HepG2 (cell line): ENCODE results near the gene ANKRD2. TPM values are rescaled to one million over a fixed set of nuclear protein-coding genes. Genes with fewer than 3 reads are reported as not detected.

Source experiments
- ATF7 ChIP-seq, 2 experiments: fragments of 450-650 bp in 1 of 2; sonication (generic) in 1 of 2; formaldehyde crosslinking in 1 of 2; IDR thresholded peaks; 2 replicates each; pipeline versions ENCODE4 v1.4.0 to v1.6.1; 2016 to 2020; ENCODE audit warnings: antibody characterized with exemption in 1 of 2, mild to moderate bottlenecking in 1 of 2, missing genetic modification reagents in 1 of 2
- BORCS8-MEF2B ChIP-seq: sonication (generic); formaldehyde crosslinking; IDR thresholded peaks from 2 replicates; pipeline ENCODE4 v1.8.0; 2022; ENCODE audit warnings: mild to moderate bottlenecking, missing genetic modification reagents
- FOXM1 ChIP-seq: sonication (generic); formaldehyde crosslinking; IDR thresholded peaks from 2 replicates; pipeline ENCODE4 v1.5.0; 2020; ENCODE audit warnings: missing genetic modification reagents
- PBX2 ChIP-seq: IDR thresholded peaks from 2 replicates; pipeline ENCODE4 v1.6.1; 2016; ENCODE audit warnings: control low read depth
- RAD51 ChIP-seq: fragments of 450-650 bp; IDR thresholded peaks from 2 replicates; pipeline ENCODE4 v1.6.1; 2016; ENCODE audit warnings: borderline replicate concordance
- RFXANK ChIP-seq: IDR thresholded peaks from 2 replicates; pipeline ENCODE4 v1.6.1; 2016
- TFE3 ChIP-seq: IDR thresholded peaks from 2 replicates; pipeline ENCODE4 v1.6.1; 2016
- ZFP36 ChIP-seq: fragments of 150-350 bp; IDR thresholded peaks from 2 replicates; pipeline ENCODE4 v1.6.1; 2018; ENCODE audit warnings: borderline replicate concordance, low read length, low read depth; ENCODE audit not compliant: partially characterized antibody
- ZGPAT ChIP-seq: IDR thresholded peaks from 2 replicates; pipeline ENCODE4 v1.6.1; 2016; ENCODE audit warnings: mild to moderate bottlenecking
- ZNF225 ChIP-seq: sonication (generic); formaldehyde crosslinking; IDR thresholded peaks from 2 replicates; pipeline ENCODE4 v1.4.0; 2020; ENCODE audit warnings: mild to moderate bottlenecking, missing genetic modification reagents
- ZNF335 ChIP-seq: sonication (generic); formaldehyde crosslinking; IDR thresholded peaks from 2 replicates; pipeline ENCODE4 v1.4.0; 2020; ENCODE audit warnings: missing genetic modification reagents
- ZNF607 ChIP-seq: sonication (generic); formaldehyde crosslinking; IDR thresholded peaks from 2 replicates; pipeline ENCODE4 v1.5.1; 2020; ENCODE audit warnings: missing genetic modification reagents, mild to moderate bottlenecking, borderline replicate concordance
- ZNF616 ChIP-seq: sonication (generic); formaldehyde crosslinking; IDR thresholded peaks from 2 replicates; pipeline ENCODE4 v1.5.0; 2020; ENCODE audit warnings: low read depth, mild to moderate bottlenecking, missing genetic modification reagents
- polyA plus RNA-seq, 8 experiments: library from polyadenylated mRNA; depleted of rRNA in 3 of 8; stranded (reverse) in 7 of 8; unstranded in 1 of 8; fragments of >200 nt; fragmentation: Illumina TruSeq in 4 of 8; extraction: Trizol in 4 of 8; gene quantifications; 2 replicates each; pipeline versions ENCODE4 v1.2.1 to v1.2.3, GENCODE V29; 2011 to 2016; ENCODE audit warnings: low read depth in 4 of 8, missing spikeins in 1 of 8, mixed read lengths in 1 of 8; ENCODE audit not compliant: insufficient read depth in 1 of 8
- total RNA-seq, 5 experiments: library from RNA; depleted of rRNA; stranded (reverse); fragments of >200 nt; fragmentation: Illumina TruSeq; extraction: Trizol; gene quantifications; 2 replicates each; pipeline ENCODE4 v1.2.3, GENCODE V29; 2016; ENCODE audit warnings: low read depth in 1 of 5
- TF ChIP-seq, protein P1 (sequence below): sonication (generic); formaldehyde crosslinking; conservative IDR thresholded peaks from 2 replicates; pipeline ENCODE4 v1.4.0; 2020; ENCODE audit warnings: missing genetic modification reagents
- TF ChIP-seq, protein P2 (sequence below): sonication (generic); formaldehyde crosslinking; IDR thresholded peaks from 2 replicates; pipeline ENCODE4 v1.4.0; 2020; ENCODE audit warnings: missing genetic modification reagents
- TF ChIP-seq, protein P3 (sequence below): sonication (generic); formaldehyde crosslinking; IDR thresholded peaks from 2 replicates; pipeline ENCODE4 v1.5.1; 2020; ENCODE audit warnings: mild to moderate bottlenecking, missing genetic modification reagents
- TF ChIP-seq, protein P4 (sequence below): sonication (generic); formaldehyde crosslinking; IDR thresholded peaks from 2 replicates; pipeline ENCODE4 v1.4.0; 2020; ENCODE audit warnings: low read depth, mild to moderate bottlenecking, missing genetic modification reagents

The ANKRD2 gene
- total and polyA plus RNA-seq, 2 of the 13 experiments (the other 11 are each of a cell fraction or from before 2014, with no cell fraction given), result not detected

DNA sequence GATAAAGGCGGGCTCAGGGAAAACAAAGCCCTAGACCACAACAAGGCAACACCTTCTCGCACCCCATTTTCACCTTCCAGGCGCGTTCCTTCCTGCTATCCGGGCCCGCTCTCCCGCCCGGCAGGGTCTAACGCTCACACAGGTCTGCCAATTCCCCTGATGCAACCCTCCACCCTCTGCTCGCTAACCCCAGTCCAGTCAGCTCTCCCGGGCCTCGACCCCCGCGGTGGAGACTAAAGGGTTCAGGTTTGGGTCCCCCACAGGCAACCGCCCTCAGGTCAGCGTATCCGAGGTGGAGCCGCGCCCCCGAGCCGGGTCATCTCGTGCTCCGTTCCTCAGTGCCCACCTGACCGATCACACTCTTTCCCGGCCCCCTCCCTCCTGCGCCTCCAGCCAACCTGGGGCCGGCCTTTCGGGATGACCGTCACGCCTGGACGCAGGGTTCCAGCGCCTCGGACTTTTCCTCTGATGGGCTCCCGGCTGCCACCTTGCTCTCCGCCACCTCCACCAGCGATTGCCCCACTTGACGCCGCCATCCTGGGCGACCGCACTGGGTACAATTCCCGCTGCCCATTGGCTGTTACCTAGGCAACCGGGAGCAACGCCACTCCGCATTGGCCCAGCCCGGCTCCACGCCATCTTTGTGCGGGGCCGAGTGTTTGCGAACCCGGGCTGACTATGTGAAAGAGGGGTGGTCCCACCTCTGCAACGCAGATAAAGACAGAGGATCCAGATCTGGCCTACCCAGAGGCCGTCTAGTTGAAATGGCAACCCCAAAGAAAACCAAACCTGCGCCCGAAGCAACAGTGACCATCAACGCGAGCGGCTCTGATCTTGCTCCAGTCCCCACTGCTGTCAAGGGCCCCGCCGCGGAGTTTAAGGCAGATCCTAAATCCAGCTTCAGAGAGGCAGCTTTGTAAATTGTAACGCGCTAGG is 60.6 kb downstream of the ANKRD2 start, which contains the start of gene MORN4 (continued):
- TF ChIP-seq, protein P1, sequence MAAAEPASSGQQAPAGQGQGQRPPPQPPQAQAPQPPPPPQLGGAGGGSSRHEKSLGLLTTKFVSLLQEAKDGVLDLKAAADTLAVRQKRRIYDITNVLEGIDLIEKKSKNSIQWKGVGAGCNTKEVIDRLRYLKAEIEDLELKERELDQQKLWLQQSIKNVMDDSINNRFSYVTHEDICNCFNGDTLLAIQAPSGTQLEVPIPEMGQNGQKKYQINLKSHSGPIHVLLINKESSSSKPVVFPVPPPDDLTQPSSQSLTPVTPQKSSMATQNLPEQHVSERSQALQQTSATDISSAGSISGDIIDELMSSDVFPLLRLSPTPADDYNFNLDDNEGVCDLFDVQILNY, result no peak
- TF ChIP-seq RFXANK (CRISPR knock-in tag), result no peak
- TF ChIP-seq BORCS8-MEF2B (CRISPR knock-in tag), result peak; percentile 49; the same call in 1 of the 2 replicates
- TF ChIP-seq ATF7 (IDR thresholded peaks at IDR 0.05), result no peak
- no peak for TF ChIP-seq ATF7 (CRISPR knock-in tag; IDR thresholded peaks at IDR 0.05)
- no peak for TF ChIP-seq PBX2
- TF ChIP-seq, protein P2, sequence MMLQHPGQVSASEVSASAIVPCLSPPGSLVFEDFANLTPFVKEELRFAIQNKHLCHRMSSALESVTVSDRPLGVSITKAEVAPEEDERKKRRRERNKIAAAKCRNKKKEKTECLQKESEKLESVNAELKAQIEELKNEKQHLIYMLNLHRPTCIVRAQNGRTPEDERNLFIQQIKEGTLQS (CRISPR knock-in tag), result no peak
- peak; percentile 85; the same call in 1 of the 2 replicates for TF ChIP-seq ZNF225
- TF ChIP-seq, protein P3, sequence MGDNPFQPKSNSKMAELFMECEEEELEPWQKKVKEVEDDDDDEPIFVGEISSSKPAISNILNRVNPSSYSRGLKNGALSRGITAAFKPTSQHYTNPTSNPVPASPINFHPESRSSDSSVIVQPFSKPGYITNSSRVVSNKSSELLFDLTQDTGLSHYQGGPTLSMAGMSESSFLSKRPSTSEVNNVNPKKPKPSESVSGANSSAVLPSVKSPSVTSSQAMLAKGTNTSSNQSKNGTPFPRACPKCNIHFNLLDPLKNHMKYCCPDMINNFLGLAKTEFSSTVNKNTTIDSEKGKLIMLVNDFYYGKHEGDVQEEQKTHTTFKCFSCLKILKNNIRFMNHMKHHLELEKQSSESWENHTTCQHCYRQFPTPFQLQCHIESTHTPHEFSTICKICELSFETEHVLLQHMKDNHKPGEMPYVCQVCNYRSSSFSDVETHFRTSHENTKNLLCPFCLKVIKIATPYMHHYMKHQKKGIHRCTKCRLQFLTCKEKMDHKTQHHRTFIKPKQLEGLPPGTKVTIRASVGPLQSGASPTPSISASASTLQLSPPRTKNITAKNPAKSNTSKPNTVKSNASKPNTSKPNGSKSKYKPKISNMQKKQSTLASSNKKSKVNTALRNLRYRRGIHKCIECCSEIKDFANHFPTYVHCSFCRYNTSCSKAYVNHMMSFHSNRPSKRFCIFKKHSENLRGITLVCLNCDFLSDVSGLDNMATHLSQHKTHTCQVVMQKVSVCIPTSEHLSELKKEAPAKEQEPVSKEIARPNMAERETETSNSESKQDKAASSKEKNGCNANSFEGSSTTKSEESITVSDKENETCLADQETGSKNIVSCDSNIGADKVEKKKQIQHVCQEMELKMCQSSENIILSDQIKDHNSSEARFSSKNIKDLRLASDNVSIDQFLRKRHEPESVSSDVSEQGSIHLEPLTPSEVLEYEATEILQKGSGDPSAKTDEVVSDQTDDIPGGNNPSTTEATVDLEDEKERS (CRISPR knock-in tag), result peak; percentile 70; the same call in 1 of the 2 replicates
- no peak for TF ChIP-seq ZFP36
- TF ChIP-seq ZNF607 (CRISPR knock-in tag), result 0 out of 2 replicates have a peak, but pooled peaks have one; percentile 71
- TF ChIP-seq, protein P4, sequence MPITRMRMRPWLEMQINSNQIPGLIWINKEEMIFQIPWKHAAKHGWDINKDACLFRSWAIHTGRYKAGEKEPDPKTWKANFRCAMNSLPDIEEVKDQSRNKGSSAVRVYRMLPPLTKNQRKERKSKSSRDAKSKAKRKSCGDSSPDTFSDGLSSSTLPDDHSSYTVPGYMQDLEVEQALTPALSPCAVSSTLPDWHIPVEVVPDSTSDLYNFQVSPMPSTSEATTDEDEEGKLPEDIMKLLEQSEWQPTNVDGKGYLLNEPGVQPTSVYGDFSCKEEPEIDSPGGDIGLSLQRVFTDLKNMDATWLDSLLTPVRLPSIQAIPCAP (CRISPR knock-in tag), result no peak
- no peak; the same call in 1 of the 2 replicates for TF ChIP-seq ZNF616 (CRISPR knock-in tag)
- no peak for TF ChIP-seq RAD51
- TF ChIP-seq TFE3 (CRISPR knock-in tag), result peak; percentile 41; the same call in 1 of the 2 replicates
- TF ChIP-seq ZGPAT (CRISPR knock-in tag), result peak; percentile 45; the same call in 1 of the 2 replicates
- TF ChIP-seq FOXM1 (CRISPR knock-in tag), result no peak
- TF ChIP-seq ZNF335 (CRISPR knock-in tag), result no peak
